Ovary (tissue), 3 donors: ENCODE measurements around the gene CMIP.

ENCODE experiments used
- EP300 ChIP-seq: sonication (generic); formaldehyde crosslinking; IDR thresholded peaks from one replicate; pipeline ENCODE4 v1.6.1; 2017; ENCODE audit warnings: antibody characterized with exemption
- POLR2A ChIP-seq: fragments of 450-650 bp; IDR thresholded peaks from one replicate; pipeline ENCODE4 v1.6.1; 2017; ENCODE audit warnings: antibody characterized with exemption, mild to moderate bottlenecking, moderate library complexity
- TF ChIP-seq, protein P1 (sequence below), 3 donors: fragments of 450-650 bp in 2 of 3; fragments of 200-600 bp in 1 of 3; IDR thresholded peaks; one replicate each; pipeline versions ENCODE4 v1.5.1 to v1.8.0; 2016 to 2022; ENCODE audit warnings: antibody characterized with exemption in 3 of 3, mild to moderate bottlenecking in 1 of 3
- donor health status: DM: no; HTN: no; CAD: no.

DNA sequence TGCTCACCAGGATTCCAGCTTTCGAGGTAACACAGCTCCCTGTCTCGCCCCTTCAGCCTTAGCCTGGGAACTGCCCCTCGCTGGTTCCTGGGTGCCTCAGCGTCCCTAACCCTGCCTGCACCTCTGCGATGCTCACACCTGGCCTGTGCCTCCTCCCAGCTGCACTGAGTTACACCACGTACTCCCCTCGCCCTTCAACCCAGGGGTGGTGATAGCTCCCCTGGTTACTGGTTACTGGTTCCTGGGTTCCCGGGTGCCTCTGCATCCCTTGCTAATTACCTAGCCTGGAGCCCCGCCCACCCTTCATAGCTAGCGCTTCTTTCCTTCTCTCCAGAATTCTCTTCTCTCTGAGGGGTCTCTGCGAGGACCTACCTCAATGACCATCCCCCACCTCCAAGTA, 269.2 kb downstream of the CMIP start:
- TF ChIP-seq, protein P1, sequence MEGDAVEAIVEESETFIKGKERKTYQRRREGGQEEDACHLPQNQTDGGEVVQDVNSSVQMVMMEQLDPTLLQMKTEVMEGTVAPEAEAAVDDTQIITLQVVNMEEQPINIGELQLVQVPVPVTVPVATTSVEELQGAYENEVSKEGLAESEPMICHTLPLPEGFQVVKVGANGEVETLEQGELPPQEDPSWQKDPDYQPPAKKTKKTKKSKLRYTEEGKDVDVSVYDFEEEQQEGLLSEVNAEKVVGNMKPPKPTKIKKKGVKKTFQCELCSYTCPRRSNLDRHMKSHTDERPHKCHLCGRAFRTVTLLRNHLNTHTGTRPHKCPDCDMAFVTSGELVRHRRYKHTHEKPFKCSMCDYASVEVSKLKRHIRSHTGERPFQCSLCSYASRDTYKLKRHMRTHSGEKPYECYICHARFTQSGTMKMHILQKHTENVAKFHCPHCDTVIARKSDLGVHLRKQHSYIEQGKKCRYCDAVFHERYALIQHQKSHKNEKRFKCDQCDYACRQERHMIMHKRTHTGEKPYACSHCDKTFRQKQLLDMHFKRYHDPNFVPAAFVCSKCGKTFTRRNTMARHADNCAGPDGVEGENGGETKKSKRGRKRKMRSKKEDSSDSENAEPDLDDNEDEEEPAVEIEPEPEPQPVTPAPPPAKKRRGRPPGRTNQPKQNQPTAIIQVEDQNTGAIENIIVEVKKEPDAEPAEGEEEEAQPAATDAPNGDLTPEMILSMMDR (IDR thresholded peaks at IDR 0.05), result no peak
- TF ChIP-seq POLR2A, result no peak
- TF ChIP-seq EP300, result no peak
